Body of pancreas (tissue), 4 donors: ENCODE measurements around the gene ZNF700. TPM values are rescaled to one million over a fixed set of nuclear protein-coding genes. Genes with fewer than 3 reads are reported as not detected.
"Not testable (repeated sequence)": the region's sequence is repeated elsewhere in the genome, so short reads cannot be mapped to it uniquely, and the experiment has no call there.

Experiments
- ATAC-seq: fragments of 150-250 bp; one replicate; pipeline ENCODE4 v1.9.1; 2016
- DNase-seq, 4 donors: peaks; one replicate each; pipeline ENCODE4 v3.0.0-alpha.2; 2019
- H3K27ac ChIP-seq, 4 donors: fragments of 200-600 bp; sonication (generic); 1 replicate in 3 of 4; 2 replicates in 1 of 4; pipeline versions ENCODE4 v1.5.1 to v1.6.1; 2016 to 2019; ENCODE audit warnings: mild to moderate bottlenecking in 1 of 4, mixed read lengths in 1 of 4, moderate library complexity in 1 of 4
- H3K27me3 ChIP-seq, 2 donors: fragments of 200-600 bp; sonication (generic); one replicate each; pipeline ENCODE4 v1.6.0; 2016; ENCODE audit warnings: mild to moderate bottlenecking in 1 of 2
- H3K36me3 ChIP-seq, 2 donors: fragments of 200-600 bp; sonication (generic); replicated peaks in 1 of 2; 2 replicates each; pipeline ENCODE4 v1.5.1; 2016; ENCODE audit warnings: low read depth in 2 of 2; ENCODE audit not compliant: insufficient read depth in 1 of 2
- H3K4me1 ChIP-seq: fragments of 200-600 bp; sonication (generic); one replicate; pipeline ENCODE4 v1.6.0; 2016
- H3K4me3 ChIP-seq, 2 donors: fragments of 200-600 bp; sonication (generic); 1 replicate in 1 of 2; 2 replicates in 1 of 2; pipeline ENCODE4 v1.5.1; 2016 to 2019
- H3K9me3 ChIP-seq, 3 donors: fragments of 200-600 bp; sonication (generic); 1 replicate in 2 of 3; 2 replicates in 1 of 3; pipeline ENCODE4 v1.5.1; 2016
- POLR2A ChIP-seq, 3 donors: fragments of 450-650 bp; IDR thresholded peaks; one replicate each; pipeline ENCODE4 v1.6.1; 2016; ENCODE audit warnings: antibody characterized with exemption in 3 of 3, mild to moderate bottlenecking in 2 of 3
- WGBS, 2 donors: methylation state at CpG; one replicate each; pipeline ENCODE4 v1.1.5; 2017; 5-methylcytosine and 5-hydroxymethylcytosine counted together
- intact Hi-C: fragments of 100-400 bp; cut with DNase I; formaldehyde crosslinking; loops from one replicate; pipeline ENCODE4 v1.15.1; 2023
- total RNA-seq, 2 donors: library from RNA; depleted of rRNA; stranded (reverse); fragments of >200 nt; gene quantifications; one replicate each; pipeline ENCODE4 v1.1.0, GENCODE V29; 2016
- TF ChIP-seq, protein P1 (sequence below), 7 experiments: fragments of 450-650 bp in 4 of 7; fragments of 200-600 bp in 3 of 7; sonication (generic) in 3 of 7; IDR thresholded peaks; one replicate each; pipeline ENCODE4 v1.5.1; 2016 to 2019; ENCODE audit warnings: antibody characterized with exemption in 7 of 7

The ZNF700 gene
- total RNA-seq, 2 donors from 2014 or later, result 16.3 to 26.4 TPM

DNA sequence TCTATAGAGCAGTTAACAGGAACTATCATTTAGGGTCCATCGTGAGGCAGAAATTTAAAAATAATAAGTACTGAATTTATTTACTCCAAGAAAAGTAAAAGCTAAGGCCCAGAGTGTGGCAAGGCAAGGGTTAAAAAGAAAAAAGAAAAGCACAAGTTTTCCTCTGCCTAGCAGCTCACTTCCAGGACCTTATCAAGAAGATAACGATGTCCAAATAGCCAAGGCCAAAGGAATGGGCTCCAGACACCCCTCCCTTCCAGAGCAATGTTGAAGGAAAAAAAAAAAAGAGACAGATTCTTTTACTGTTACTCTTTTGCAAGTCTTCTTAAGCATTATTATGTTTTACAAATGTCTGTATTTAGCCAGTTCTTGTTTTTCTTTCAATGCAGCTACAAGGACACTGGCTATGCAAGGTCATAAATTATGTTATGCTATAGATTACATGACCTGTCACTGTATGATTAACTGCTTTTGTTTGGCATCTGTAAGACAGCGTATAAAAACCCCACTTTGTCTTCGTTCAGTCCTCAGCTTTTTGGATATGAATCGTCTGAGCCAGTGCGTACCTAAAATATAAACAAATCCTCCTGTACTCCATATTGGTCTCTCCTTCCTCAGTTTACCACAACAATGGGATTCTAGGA, 2.9 kb upstream of the ZNF700 start:
- Histone ChIP-seq H3K4me3 (no peak overlapping the region), H3K36me3 (no peaks in the 10 kb centered on the region), H3K4me1 (peaks cover 47% of the 10 kb centered on the region), H3K27ac (no peak overlapping the region), H3K9me3 (no peaks in the 10 kb centered on the region), H3K27me3 (no peaks in the 10 kb centered on the region)
- ATAC-seq (no peak), DNase-seq (peak in 3 of 4 donors; percentile 17 to 47 (median 44))
- intact Hi-C loops, result no loop called here
- TF ChIP-seq, protein P1, sequence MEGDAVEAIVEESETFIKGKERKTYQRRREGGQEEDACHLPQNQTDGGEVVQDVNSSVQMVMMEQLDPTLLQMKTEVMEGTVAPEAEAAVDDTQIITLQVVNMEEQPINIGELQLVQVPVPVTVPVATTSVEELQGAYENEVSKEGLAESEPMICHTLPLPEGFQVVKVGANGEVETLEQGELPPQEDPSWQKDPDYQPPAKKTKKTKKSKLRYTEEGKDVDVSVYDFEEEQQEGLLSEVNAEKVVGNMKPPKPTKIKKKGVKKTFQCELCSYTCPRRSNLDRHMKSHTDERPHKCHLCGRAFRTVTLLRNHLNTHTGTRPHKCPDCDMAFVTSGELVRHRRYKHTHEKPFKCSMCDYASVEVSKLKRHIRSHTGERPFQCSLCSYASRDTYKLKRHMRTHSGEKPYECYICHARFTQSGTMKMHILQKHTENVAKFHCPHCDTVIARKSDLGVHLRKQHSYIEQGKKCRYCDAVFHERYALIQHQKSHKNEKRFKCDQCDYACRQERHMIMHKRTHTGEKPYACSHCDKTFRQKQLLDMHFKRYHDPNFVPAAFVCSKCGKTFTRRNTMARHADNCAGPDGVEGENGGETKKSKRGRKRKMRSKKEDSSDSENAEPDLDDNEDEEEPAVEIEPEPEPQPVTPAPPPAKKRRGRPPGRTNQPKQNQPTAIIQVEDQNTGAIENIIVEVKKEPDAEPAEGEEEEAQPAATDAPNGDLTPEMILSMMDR (IDR thresholded peaks at IDR 0.05), result no peak
- no peak for TF ChIP-seq POLR2A (IDR thresholded peaks at IDR 0.05)
- WGBS, 2 donors, result 10 to 12% methylated on average over 6 of the region's 6 CpGs

DNA sequence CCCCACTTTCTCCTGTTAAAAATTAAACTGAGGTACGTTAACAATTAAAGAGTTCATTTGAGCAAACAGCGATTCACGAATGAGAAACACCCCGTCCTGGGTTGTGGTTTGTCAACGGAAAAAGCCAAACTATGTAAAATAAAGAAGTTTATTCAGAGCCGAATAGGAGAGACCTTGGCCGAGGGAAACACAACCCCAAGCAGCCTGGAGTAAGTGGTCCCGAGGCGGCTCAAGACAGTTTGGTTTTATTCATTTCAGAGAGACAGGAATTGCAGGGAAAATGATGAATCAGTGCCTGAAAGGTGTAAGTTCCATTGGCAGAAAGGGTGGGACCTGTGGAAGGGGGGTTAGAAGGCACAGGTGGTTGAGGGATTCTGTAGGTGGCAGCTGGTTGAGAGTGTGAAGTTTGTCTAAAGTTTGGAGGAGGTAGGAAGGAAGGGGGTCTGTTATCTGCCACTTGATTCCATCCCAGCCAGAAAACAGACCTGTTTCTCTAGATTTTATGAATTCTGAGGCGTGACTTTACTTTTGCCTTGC, 812 bp downstream of the ZNF700 start:
- Histone ChIP-seq H3K4me1 (peaks cover 59% of the 10 kb centered on the region), H3K4me3 (peak overlapping the region; percentile 47 to 87), H3K27ac (peak overlapping the region; percentile 93 to 97 (median 96))
- WGBS, 2 donors, result 1% methylated on average over 10 of the region's 10 CpGs
- intact Hi-C loops, H3K9me3 ChIP-seq, H3K36me3 ChIP-seq, DNase-seq, ATAC-seq, H3K27me3 ChIP-seq: not testable (repeated sequence)

DNA sequence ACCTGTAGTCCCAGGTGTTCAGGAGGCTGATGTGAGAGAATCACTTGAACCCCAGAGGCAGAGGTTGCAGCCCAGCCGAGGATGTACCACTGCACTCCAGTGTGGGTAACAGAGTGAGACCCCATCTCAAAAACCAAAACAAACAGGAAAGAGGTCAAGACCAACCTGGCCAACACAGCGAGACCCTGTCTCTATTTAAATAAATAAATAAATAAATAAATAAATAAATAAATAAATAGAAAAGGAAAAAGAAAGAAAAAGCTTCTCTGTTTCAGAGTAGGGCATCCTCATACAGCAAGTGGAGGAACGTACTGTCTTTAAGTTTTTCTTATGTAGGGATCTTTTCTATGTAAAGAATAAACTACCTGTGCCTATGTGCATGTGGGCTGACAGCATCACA, 2.3 kb downstream of the ZNF700 start:
- ATAC-seq, result no peak
- no peak overlapping the region for H3K4me3 ChIP-seq
- TF ChIP-seq, protein P1 (IDR thresholded peaks at IDR 0.05), result no peak
- TF ChIP-seq POLR2A (IDR thresholded peaks at IDR 0.05), result no peak
- no peaks in the 10 kb centered on the region for H3K9me3 ChIP-seq
- WGBS, 2 donors, result 92 to 93% methylated on average over 2 to 3 of the region's 3 CpGs
- DNase-seq, result no peak
- no peaks in the 10 kb centered on the region for H3K27me3 ChIP-seq
- intact Hi-C loops, result no loop called here
- no peak overlapping the region for H3K27ac ChIP-seq
- no peaks in the 10 kb centered on the region for H3K36me3 ChIP-seq
- peaks cover 47% of the 10 kb centered on the region for H3K4me1 ChIP-seq

DNA sequence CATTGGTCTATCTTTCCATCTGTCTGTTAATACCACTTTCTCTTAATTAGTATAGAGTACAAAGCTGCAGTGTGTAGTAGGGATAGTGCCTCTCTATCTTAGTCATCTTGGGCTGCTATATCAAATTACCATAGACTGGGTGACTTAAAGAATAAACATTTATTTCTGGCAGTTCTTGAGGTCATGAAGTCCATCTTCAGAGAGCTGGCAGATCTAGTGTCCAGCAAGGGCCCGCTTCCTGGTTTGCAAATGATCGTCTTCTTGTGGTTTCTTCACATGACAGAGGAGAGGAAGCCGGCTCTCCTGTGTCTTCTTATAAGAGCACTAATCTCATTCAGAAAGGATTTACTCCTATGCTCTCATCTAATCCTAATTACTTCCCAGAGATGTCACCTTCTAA, 6.1 kb downstream of the ZNF700 start:
- 86 to 95% methylated on average over 3 of the region's 3 CpGs for WGBS, 2 donors
- no peak overlapping the region for H3K27ac ChIP-seq
- H3K4me3 ChIP-seq, result no peak overlapping the region
- H3K4me1 ChIP-seq, result peaks cover 21% of the 10 kb centered on the region
- DNase-seq, result peak in 1 of 4 donors; percentile 14
- H3K36me3 ChIP-seq, result no peaks in the 10 kb centered on the region
- ATAC-seq, result no peak
- no peaks in the 10 kb centered on the region for H3K27me3 ChIP-seq
- H3K9me3 ChIP-seq, result no peaks in the 10 kb centered on the region
- no peak for TF ChIP-seq POLR2A (IDR thresholded peaks at IDR 0.05)
- intact Hi-C loops, result no loop called here

DNA sequence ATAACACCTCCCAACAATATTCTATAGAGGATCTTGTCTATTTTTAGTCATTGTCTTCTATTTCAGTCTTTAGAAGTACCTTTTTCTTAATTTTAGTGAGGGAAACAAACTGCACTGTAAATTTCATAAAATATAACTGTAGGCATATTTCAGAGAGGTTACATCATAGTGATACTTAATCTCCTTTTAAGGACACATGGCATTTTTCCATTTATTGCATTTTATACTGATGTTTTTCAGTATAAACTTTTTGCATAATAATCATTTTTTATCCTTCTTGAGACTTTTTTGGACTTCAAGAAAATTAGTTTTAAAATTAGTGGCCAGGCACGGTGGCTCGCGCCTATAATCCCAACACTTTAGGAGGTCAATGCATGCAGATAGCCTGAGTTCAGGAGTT, 6.6 kb downstream of the ZNF700 start:
- no peak for ATAC-seq
- intact Hi-C loops, result no loop called here
- H3K27me3 ChIP-seq, result no peaks in the 10 kb centered on the region
- WGBS, 2 donors, result 97 to 98% methylated on average over 3 of the region's 3 CpGs
- TF ChIP-seq, protein P1 (IDR thresholded peaks at IDR 0.05), result no peak
- no peak for TF ChIP-seq POLR2A (IDR thresholded peaks at IDR 0.05)
- no peaks in the 10 kb centered on the region for H3K9me3 ChIP-seq
- H3K27ac ChIP-seq, result no peak overlapping the region
- H3K4me1 ChIP-seq, result peaks cover 16% of the 10 kb centered on the region
- DNase-seq, result no peak
- H3K36me3 ChIP-seq, result no peaks in the 10 kb centered on the region
- no peak overlapping the region for H3K4me3 ChIP-seq

DNA sequence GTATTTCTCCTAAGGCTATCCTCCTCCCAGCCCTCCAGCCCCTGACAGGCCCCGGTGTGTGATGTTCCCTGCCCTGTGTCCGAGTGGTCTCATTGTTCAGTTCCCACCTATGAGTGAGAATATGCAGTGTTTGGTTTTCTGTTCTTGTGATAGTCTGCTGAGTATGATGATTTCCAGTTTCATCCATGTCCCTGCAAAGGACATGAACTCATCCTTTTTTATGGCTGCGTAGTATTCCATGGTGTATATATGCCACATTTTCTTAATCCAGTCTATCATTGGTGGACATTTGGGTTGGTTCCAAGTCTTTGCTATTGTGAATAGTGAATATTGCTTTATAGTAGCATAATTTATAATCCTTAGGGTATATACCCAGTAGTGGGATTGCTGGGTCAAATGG, 10.9 kb downstream of the ZNF700 start:
- ATAC-seq, H3K27me3 ChIP-seq, DNase-seq, H3K4me3 ChIP-seq, H3K36me3 ChIP-seq, H3K4me1 ChIP-seq, H3K27ac ChIP-seq, intact Hi-C loops: not testable (repeated sequence)
- H3K9me3 ChIP-seq, result peaks cover 0 to 18% (median 0%) of the 10 kb centered on the region in 3 donors
- 95 to 100% methylated on average over 3 of the region's 3 CpGs for WGBS, 2 donors

DNA sequence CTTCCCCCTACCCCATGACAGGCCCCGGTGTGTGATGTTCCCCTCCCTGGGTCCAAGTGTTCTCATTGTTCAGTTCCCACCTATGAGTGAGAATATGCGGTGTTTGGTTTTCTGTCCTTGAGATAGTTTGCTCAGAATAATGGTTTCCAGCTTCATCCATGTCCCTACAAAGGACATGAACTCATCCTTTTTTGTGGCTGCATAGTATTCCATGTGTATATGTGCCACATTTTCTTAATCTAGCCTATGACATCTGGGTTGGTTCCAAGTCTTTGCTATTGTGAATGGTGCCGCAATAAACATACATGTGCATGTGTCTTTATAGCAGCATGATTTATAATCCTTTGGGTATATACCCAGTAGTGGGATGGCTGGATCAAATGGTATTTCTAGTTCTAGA, 13.5 kb downstream of the ZNF700 start:
- intact Hi-C loops, result not testable (repeated sequence)
- H3K9me3 ChIP-seq, result peaks cover 0 to 42% (median 5%) of the 10 kb centered on the region in 3 donors
- WGBS, 2 donors, result 93 to 100% methylated on average over 3 of the region's 3 CpGs

DNA sequence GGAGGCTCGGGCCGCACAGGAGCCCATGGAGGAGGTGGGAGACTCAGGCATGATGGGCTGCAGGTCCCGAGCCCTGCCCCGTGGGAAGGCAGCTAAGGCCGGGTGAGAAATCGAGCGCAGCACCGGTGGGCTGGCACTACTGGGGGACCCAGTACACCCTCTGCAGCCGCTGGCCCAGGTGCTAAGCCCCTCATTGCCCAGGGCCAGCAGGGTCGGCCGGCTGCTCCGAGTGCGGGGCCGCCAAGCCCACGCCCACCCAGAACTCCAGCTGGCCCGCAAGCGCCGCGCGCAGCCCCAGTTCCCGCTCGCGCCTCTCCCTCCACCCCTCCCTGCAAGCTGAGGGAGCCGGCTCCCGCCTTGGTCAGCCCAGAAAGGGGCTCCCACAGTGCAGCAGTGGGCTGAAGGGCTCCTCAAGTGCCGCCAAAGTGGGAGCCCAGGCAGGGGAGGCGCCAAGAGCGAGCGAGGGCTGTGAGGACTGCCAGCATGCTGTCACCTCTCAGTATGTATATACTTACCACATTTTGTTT, 16.5 kb downstream of the ZNF700 start:
- peaks cover 0 to 72% (median 8%) of the 10 kb centered on the region in 3 donors for H3K9me3 ChIP-seq
- intact Hi-C loops, H3K27me3 ChIP-seq, DNase-seq, ATAC-seq, H3K4me3 ChIP-seq, H3K36me3 ChIP-seq, H3K4me1 ChIP-seq, H3K27ac ChIP-seq: not testable (repeated sequence)
- WGBS, 2 donors, result 97% methylated on average over 21 of the region's 29 CpGs; no CpG with 5 or more reads in 1 of the 2 donors

More for the DNA sequence above, 13.5 kb downstream of the ZNF700 start:
- H3K4me3 ChIP-seq, H3K4me1 ChIP-seq, DNase-seq, ATAC-seq, H3K27ac ChIP-seq, H3K27me3 ChIP-seq, H3K36me3 ChIP-seq: not testable (repeated sequence)
